HUDEP-2 (cell line): ENCODE data around the gene RITA1.

Source experiments
- DNase-seq, 76 experiments: peaks; one replicate each; lab custom pipeline; 2025; ENCODE audit not compliant: unreplicated experiment in 76 of 76; lab: John Stamatoyannopoulos, UW

RITA1 gene

DNA sequence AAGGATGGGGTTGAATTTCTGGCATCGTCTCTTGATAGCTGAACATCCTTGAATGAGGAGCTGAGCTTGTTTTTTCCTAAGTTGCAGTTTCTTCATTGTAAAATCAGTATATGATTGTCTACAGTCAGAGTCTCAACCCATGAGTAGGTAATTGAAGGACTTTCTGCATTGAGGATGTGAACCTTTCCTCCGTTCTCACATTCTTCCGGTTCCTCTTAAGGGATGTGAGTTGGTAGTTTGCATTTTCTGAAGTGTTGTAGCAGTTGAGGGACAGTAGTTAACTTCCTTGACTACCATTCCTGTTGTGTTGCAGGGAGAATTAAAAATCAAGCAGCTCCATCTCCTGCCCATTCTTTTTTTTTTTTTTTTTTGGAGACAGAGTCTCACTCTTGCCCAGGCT is 54.9 kb downstream of the RITA1 start:
- DNase-seq = no peak

DNA sequence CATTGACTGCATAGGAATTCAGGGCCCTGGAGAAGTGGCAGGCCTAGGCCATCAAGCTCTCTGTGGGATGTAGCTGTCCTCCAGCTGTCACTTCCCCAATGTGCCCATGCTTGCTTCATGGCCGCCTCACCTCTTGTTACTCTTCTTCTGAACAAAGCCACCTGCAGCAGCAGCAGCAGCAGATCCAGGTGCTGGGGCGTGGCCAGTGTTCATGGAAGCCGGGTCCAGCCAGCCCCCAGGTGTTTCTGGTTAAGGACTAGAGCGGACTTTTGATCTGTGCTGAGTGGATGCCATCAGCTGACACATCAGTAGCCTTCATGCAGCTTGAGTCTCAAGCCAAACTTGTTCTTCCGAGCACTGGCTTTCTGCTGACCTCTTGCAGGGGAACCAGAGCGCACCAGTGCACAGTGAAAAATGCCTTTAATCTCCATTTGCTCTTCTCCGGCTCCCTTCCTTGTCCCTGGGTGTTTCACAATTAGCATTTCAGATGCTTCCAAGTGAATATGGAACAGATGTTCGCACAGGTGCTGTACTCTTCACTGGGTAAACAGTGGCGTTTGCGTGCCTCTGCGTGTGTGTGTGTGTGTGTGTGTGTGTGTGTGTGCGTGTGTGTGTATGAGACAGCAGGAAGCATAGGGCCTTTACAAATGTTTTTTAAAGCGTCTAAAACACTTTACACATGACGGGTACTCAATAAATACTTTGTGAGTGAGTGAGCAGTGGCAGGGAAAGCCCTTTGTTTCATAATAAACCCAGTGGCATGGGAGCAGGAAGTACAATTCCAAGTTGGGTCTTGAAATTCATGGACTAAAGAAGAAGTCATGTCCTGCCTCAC is 55.9 kb downstream of the RITA1 start:
- no peak for DNase-seq
